HEK293 (cell line): ENCODE measurements around the gene CATSPERD.
"Not testable (repeated sequence)": the region's sequence is repeated elsewhere in the genome, so short reads cannot be mapped to it uniquely, and the experiment has no call there.

Experiments used
- CTCF ChIA-PET: fragments of 350-600 bp; formaldehyde crosslinking; extraction: SDS; loops from one replicate; lab custom pipeline; 2021; ENCODE audit warnings: antibody characterized with exemption; lab: Yijun Ruan, JAX
- POLR2A ChIA-PET: fragments of 300-600 bp; formaldehyde crosslinking; extraction: SDS; loops from one replicate; lab custom pipeline; 2020; ENCODE audit warnings: antibody characterized with exemption, inconsistent platforms; lab: Yijun Ruan, JAX
- H3K27ac ChIP-seq: fragments of 200-500 bp; sonication (Bioruptor generic); 2 replicates; pipeline ENCODE4 v1.5.1; 2014; ENCODE audit warnings: low read depth, low read length, control low read depth, inconsistent platforms; ENCODE audit errors: extremely low read depth
- H3K36me3 ChIP-seq, 2 experiments: fragments of 200-500 bp in 1 of 2; sonication (Bioruptor generic) in 1 of 2; 1 replicate in 1 of 2; 2 replicates in 1 of 2; pipeline ENCODE4 v1.5.1; 2014 to 2017; ENCODE audit warnings: inconsistent platforms in 2 of 2, low read length in 2 of 2; ENCODE audit not compliant: control insufficient read depth in 2 of 2, insufficient read depth in 1 of 2
- H3K4me1 ChIP-seq: fragments of 200-500 bp; sonication (Bioruptor generic); 2 replicates; pipeline ENCODE4 v1.5.1; 2014; ENCODE audit warnings: mild to moderate bottlenecking, low read length, inconsistent platforms; ENCODE audit not compliant: control insufficient read depth, insufficient read depth
- H3K4me3 ChIP-seq: 2 replicates; pipeline ENCODE4 v1.5.1; 2011; ENCODE audit warnings: low read depth, mild to moderate bottlenecking, control low read depth, low read length, moderate library complexity
- H3K9me3 ChIP-seq: fragments of 200-500 bp; sonication (Bioruptor generic); 2 replicates; pipeline ENCODE4 v1.5.1; 2014; ENCODE audit warnings: low read depth, low read length, inconsistent platforms; ENCODE audit not compliant: control insufficient read depth, insufficient read depth
- GLIS1 ChIP-seq: fragments of 450-650 bp; formaldehyde crosslinking; IDR thresholded peaks from 2 replicates; pipeline ENCODE4 v1.5.1; 2016; ENCODE audit warnings: missing biosample characterization, missing genetic modification characterization
- KLF1 ChIP-seq: fragments of 450-650 bp; formaldehyde crosslinking; IDR thresholded peaks from 2 replicates; pipeline ENCODE4 v1.5.1; 2016; ENCODE audit warnings: missing biosample characterization, missing genetic modification characterization
- KLF9 ChIP-seq: fragments of 450-650 bp; formaldehyde crosslinking; IDR thresholded peaks from 2 replicates; pipeline ENCODE4 v1.5.1; 2016; ENCODE audit warnings: missing biosample characterization, missing genetic modification characterization, low read depth
- WT1 ChIP-seq: fragments of 450-650 bp; formaldehyde crosslinking; IDR thresholded peaks from 2 replicates; pipeline ENCODE4 v1.5.1; 2016; ENCODE audit warnings: missing biosample characterization, missing genetic modification characterization
- ZBTB17 ChIP-seq: fragments of 450-650 bp; formaldehyde crosslinking; IDR thresholded peaks from 2 replicates; pipeline ENCODE4 v1.5.1; 2016; ENCODE audit warnings: missing biosample characterization, missing genetic modification characterization
- ZBTB8A ChIP-seq: fragments of 450-650 bp; formaldehyde crosslinking; IDR thresholded peaks from 2 replicates; pipeline ENCODE4 v1.5.1; 2016; ENCODE audit warnings: missing biosample characterization, missing genetic modification characterization
- ZFP41 ChIP-seq: fragments of 450-650 bp; formaldehyde crosslinking; IDR thresholded peaks from 2 replicates; pipeline ENCODE4 v1.5.1; 2016; ENCODE audit warnings: missing biosample characterization, missing genetic modification characterization, borderline replicate concordance
- ZNF121 ChIP-seq: fragments of 450-650 bp; formaldehyde crosslinking; IDR thresholded peaks from 2 replicates; pipeline ENCODE4 v1.5.1; 2016; ENCODE audit warnings: missing biosample characterization, missing genetic modification characterization
- ZNF16 ChIP-seq: fragments of 450-650 bp; formaldehyde crosslinking; IDR thresholded peaks from 2 replicates; pipeline ENCODE4 v1.5.1; 2016; ENCODE audit warnings: low read depth, missing biosample characterization, missing genetic modification characterization
- ZNF184 ChIP-seq: fragments of 450-650 bp; IDR thresholded peaks from 2 replicates; pipeline ENCODE4 v1.5.1; 2018; ENCODE audit warnings: missing biosample characterization, mild to moderate bottlenecking, missing genetic modification characterization
- ZNF76 ChIP-seq: fragments of 450-650 bp; formaldehyde crosslinking; IDR thresholded peaks from 2 replicates; pipeline ENCODE4; 2016; ENCODE audit warnings: low read depth, missing biosample characterization, missing genetic modification characterization, borderline replicate concordance
- ZNF768 ChIP-seq: fragments of 450-650 bp; formaldehyde crosslinking; IDR thresholded peaks from 2 replicates; pipeline ENCODE4 v1.5.1; 2018; ENCODE audit warnings: missing biosample characterization, mild to moderate bottlenecking, missing genetic modification characterization
- TF ChIP-seq, protein P1 (sequence below): fragments of 450-650 bp; formaldehyde crosslinking; IDR thresholded peaks from 2 replicates; pipeline ENCODE4 v1.5.1; 2016; ENCODE audit warnings: missing biosample characterization, missing genetic modification characterization
- TF ChIP-seq, protein P2 (sequence below): fragments of 450-650 bp; formaldehyde crosslinking; IDR thresholded peaks from 2 replicates; pipeline ENCODE4 v1.5.1; 2017; ENCODE audit warnings: missing biosample characterization, missing genetic modification characterization
- TF ChIP-seq, protein P3 (sequence below): fragments of 450-650 bp; formaldehyde crosslinking; IDR thresholded peaks from 2 replicates; pipeline ENCODE4 v1.5.1; 2017; ENCODE audit warnings: missing biosample characterization, mild to moderate bottlenecking, missing genetic modification characterization, moderate library complexity
- TF ChIP-seq, protein P4 (sequence below): fragments of 450-650 bp; formaldehyde crosslinking; IDR thresholded peaks from 2 replicates; pipeline ENCODE4 v1.5.1; 2016; ENCODE audit warnings: missing biosample characterization, missing genetic modification characterization

CATSPERD gene

DNA sequence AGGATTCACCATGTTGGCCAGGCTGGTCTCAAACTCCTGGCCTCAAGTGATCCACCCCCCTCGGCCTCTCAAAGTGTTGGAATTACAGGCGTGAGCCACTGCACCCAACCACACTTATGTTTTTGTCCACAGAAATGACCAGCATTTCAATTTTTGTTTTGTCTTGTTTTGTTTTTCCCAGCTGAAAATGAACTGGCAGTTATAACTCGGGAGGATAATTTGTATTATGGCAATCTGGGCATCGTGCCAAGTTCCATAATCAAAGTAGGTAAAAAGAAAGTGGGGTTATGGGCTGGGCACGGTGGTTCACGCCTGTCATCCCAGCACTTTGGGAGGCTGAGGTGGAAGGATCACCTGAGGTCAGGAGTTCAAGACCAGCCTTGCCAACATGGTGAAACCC, 28.5 kb downstream of the CATSPERD start:
- H3K9me3 ChIP-seq, H3K27ac ChIP-seq, H3K4me3 ChIP-seq, H3K36me3 ChIP-seq, H3K4me1 ChIP-seq, POLR2A ChIA-PET: not testable (repeated sequence)
- TF ChIP-seq WT1 (tag by site-specific recombination) (peak; percentile 31; the same call in 1 of the 2 replicates), ZBTB8A (tag by site-specific recombination) (peak; percentile 59), KLF1 (tag by site-specific recombination) (0 out of 2 replicates have a peak, but pooled peaks have one; percentile 8), ZNF184 (tag by site-specific recombination) (peak; percentile 58; the same call in 1 of the 2 replicates)
- TF ChIP-seq, protein P1, sequence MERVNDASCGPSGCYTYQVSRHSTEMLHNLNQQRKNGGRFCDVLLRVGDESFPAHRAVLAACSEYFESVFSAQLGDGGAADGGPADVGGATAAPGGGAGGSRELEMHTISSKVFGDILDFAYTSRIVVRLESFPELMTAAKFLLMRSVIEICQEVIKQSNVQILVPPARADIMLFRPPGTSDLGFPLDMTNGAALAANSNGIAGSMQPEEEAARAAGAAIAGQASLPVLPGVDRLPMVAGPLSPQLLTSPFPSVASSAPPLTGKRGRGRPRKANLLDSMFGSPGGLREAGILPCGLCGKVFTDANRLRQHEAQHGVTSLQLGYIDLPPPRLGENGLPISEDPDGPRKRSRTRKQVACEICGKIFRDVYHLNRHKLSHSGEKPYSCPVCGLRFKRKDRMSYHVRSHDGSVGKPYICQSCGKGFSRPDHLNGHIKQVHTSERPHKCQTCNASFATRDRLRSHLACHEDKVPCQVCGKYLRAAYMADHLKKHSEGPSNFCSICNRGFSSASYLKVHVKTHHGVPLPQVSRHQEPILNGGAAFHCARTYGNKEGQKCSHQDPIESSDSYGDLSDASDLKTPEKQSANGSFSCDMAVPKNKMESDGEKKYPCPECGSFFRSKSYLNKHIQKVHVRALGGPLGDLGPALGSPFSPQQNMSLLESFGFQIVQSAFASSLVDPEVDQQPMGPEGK: peak; percentile 37; the same call in 1 of the 2 replicates
- TF ChIP-seq, protein P2, sequence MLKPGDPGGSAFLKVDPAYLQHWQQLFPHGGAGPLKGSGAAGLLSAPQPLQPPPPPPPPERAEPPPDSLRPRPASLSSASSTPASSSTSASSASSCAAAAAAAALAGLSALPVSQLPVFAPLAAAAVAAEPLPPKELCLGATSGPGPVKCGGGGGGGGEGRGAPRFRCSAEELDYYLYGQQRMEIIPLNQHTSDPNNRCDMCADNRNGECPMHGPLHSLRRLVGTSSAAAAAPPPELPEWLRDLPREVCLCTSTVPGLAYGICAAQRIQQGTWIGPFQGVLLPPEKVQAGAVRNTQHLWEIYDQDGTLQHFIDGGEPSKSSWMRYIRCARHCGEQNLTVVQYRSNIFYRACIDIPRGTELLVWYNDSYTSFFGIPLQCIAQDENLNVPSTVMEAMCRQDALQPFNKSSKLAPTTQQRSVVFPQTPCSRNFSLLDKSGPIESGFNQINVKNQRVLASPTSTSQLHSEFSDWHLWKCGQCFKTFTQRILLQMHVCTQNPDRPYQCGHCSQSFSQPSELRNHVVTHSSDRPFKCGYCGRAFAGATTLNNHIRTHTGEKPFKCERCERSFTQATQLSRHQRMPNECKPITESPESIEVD: peak; percentile 86
- CTCF ChIA-PET: interaction anchor here (1.1 kb wide), 1 partner anchor 55 kb away, joined by 3 read pairs; no protein-coding TSS in a partner anchor

DNA sequence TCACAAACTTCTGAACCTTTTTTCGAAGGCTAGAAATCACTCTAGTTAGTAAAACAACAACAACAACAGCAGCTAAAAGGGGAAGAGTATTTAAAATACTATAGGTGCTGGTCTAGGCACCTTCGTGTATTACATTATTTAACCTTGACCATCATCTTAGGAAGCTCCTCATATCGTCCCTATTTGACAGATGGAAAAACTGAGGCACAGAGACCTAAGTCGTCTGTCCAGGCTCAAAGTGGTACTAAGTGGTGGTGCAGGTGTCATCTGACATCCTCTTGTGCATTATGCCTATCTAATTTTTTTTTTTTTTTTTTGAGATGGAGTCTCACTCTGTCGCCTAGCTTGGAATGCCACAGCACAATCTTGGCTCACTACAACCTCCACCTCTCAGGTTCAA, 29.1 kb downstream of the CATSPERD start:
- no peaks in the 10 kb centered on the region for H3K9me3 ChIP-seq
- no peaks in the 10 kb centered on the region for H3K4me1 ChIP-seq
- H3K36me3 ChIP-seq: no peaks in the 10 kb centered on the region
- TF ChIP-seq ZFP41 (tag by site-specific recombination): no peak
- TF ChIP-seq ZNF16: no peak
- TF ChIP-seq KLF9 (tag by site-specific recombination): no peak
- no peak for TF ChIP-seq ZBTB17 (tag by site-specific recombination)
- TF ChIP-seq GLIS1: no peak
- TF ChIP-seq ZNF121 (tag by site-specific recombination): no peak
- TF ChIP-seq, protein P3, sequence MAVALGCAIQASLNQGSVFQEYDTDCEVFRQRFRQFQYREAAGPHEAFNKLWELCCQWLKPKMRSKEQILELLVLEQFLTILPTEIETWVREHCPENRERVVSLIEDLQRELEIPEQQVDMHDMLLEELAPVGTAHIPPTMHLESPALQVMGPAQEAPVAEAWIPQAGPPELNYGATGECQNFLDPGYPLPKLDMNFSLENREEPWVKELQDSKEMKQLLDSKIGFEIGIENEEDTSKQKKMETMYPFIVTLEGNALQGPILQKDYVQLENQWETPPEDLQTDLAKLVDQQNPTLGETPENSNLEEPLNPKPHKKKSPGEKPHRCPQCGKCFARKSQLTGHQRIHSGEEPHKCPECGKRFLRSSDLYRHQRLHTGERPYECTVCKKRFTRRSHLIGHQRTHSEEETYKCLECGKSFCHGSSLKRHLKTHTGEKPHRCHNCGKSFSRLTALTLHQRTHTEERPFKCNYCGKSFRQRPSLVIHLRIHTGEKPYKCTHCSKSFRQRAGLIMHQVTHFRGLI (tag by site-specific recombination): no peak
- TF ChIP-seq, protein P4, sequence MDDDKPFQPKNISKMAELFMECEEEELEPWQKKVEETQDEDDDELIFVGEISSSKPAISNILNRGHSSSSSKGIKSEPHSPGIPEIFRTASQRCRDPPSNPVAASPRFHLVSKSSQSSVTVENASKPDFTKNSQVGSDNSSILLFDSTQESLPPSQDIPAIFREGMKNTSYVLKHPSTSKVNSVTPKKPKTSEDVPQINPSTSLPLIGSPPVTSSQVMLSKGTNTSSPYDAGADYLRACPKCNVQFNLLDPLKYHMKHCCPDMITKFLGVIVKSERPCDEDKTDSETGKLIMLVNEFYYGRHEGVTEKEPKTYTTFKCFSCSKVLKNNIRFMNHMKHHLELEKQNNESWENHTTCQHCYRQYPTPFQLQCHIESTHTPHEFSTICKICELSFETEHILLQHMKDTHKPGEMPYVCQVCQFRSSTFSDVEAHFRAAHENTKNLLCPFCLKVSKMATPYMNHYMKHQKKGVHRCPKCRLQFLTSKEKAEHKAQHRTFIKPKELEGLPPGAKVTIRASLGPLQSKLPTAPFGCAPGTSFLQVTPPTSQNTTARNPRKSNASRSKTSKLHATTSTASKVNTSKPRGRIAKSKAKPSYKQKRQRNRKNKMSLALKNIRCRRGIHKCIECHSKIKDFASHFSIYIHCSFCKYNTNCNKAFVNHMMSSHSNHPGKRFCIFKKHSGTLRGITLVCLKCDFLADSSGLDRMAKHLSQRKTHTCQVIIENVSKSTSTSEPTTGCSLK (tag by site-specific recombination): no peak
- TF ChIP-seq ZNF768 (tag by site-specific recombination): no peak
- no peak for TF ChIP-seq ZNF76 (tag by site-specific recombination)
- no peak overlapping the region for H3K4me3 ChIP-seq
- POLR2A ChIA-PET: no interaction called here
- CTCF ChIA-PET: interaction anchor here (1.1 kb wide), 1 partner anchor 55 kb away, joined by 3 read pairs; no protein-coding TSS in a partner anchor
- no peak overlapping the region for H3K27ac ChIP-seq
